Spleen (tissue), 11 donors: ENCODE results near the gene LANCL3. TPM values are rescaled to one million over a fixed set of nuclear protein-coding genes. Genes with fewer than 3 reads are reported as not detected.

Experiments
- DNase-seq: peaks from one replicate; pipeline ENCODE4 v3.0.0-alpha.2; 2020
- H3K27ac ChIP-seq, 8 donors: fragments of 200-600 bp; sonication (generic) in 7 of 8; 1 replicate in 4 of 8; 2 replicates in 4 of 8; pipeline versions ENCODE4 v1.5.0 to v1.8.0; 2016 to 2021; ENCODE audit warnings: inconsistent platforms in 4 of 8, mild to moderate bottlenecking in 4 of 8, moderate library complexity in 1 of 8
- H3K27me3 ChIP-seq, 7 donors: fragments of 200-600 bp; sonication (generic) in 6 of 7; replicated peaks in 1 of 7; 1 replicate in 4 of 7; 2 replicates in 3 of 7; pipeline versions ENCODE4 v1.5.0 to v1.8.0; 2016 to 2021; ENCODE audit warnings: inconsistent platforms in 3 of 7, mild to moderate bottlenecking in 1 of 7
- H3K36me3 ChIP-seq, 6 donors: fragments of 200-600 bp; sonication (generic) in 5 of 6; 1 replicate in 4 of 6; 2 replicates in 2 of 6; pipeline versions ENCODE4 v1.5.0 to v1.8.0; 2016 to 2021; ENCODE audit warnings: inconsistent platforms in 2 of 6
- H3K4me1 ChIP-seq, 6 donors: fragments of 200-600 bp; sonication (generic) in 5 of 6; 1 replicate in 3 of 6; 2 replicates in 3 of 6; pipeline versions ENCODE4 v1.5.0 to v1.8.0; 2016 to 2021; ENCODE audit warnings: inconsistent platforms in 3 of 6
- H3K4me3 ChIP-seq, 8 donors: fragments of 200-600 bp; sonication (generic) in 7 of 8; 1 replicate in 4 of 8; 2 replicates in 4 of 8; pipeline versions ENCODE4 v1.5.0 to v1.8.0; 2016 to 2021; ENCODE audit warnings: inconsistent platforms in 4 of 8, mild to moderate bottlenecking in 4 of 8, moderate library complexity in 2 of 8
- H3K9me3 ChIP-seq, 8 donors: fragments of 200-600 bp; sonication (generic) in 7 of 8; 1 replicate in 4 of 8; 2 replicates in 4 of 8; pipeline versions ENCODE4 v1.5.0 to v1.8.0; 2016 to 2021; ENCODE audit warnings: inconsistent platforms in 4 of 8
- POLR2A ChIP-seq, 3 donors: fragments of 450-650 bp; IDR thresholded peaks; one replicate each; pipeline ENCODE4 v1.5.1; 2017; ENCODE audit warnings: antibody characterized with exemption in 3 of 3, mild to moderate bottlenecking in 1 of 3
- POLR2AphosphoS5 ChIP-seq, 3 donors: sonication (generic); formaldehyde crosslinking; IDR thresholded peaks; one replicate each; pipeline ENCODE4 v1.5.1; 2017; ENCODE audit warnings: antibody characterized with exemption in 3 of 3
- WGBS, 5 donors: extraction: QIAGEN DNeasy Blood & Tissue Kit in 3 of 5; methylation state at CpG; one replicate each; pipeline versions ENCODE4 v1.1.5 to v1.1.7; 2013 to 2018; 5-methylcytosine and 5-hydroxymethylcytosine counted together
- intact Hi-C: fragments of 100-400 bp; cut with DNase I; formaldehyde crosslinking; loops from one replicate; pipeline ENCODE4 v1.15.0; 2023; ENCODE audit warnings: low total_unique reads
- polyA plus RNA-seq, 3 donors: library from polyadenylated mRNA; stranded (reverse); fragments of 200-250 nt; gene quantifications; one replicate each; pipeline ENCODE4 v1.2.1, GENCODE V29; 2013
- total RNA-seq, 7 donors: library from RNA; depleted of rRNA in 3 of 7; stranded (reverse); fragments of >200 nt in 3 of 7; fragmentation: NEBNext Ultra II Directional in 4 of 7; extraction: Animal tissue kit (Norgen Biotek cat#: 25700) in 4 of 7; gene quantifications; one replicate each; pipeline versions ENCODE4 v1.1.0 to v1.2.1, GENCODE V29; 2016 to 2021
- TF ChIP-seq, protein P1 (sequence below), 11 experiments: fragments of 200-600 bp in 7 of 11; fragments of 450-650 bp in 4 of 11; sonication (generic) in 4 of 11; IDR thresholded peaks in 8 of 11; conservative IDR thresholded peaks in 3 of 11; 1 replicate in 7 of 11; 2 replicates in 4 of 11; pipeline versions ENCODE4 v1.4.0 to v1.8.0; 2016 to 2021; ENCODE audit warnings: antibody characterized with exemption in 11 of 11, inconsistent platforms in 4 of 11, mild to moderate bottlenecking in 1 of 11
- donor health status: healthy with polysubstance abuse.
- donor health status: DM: no; HTN: no; CAD: no; lungs with moderate emphysema.
- donor health status: DM: no; HTN: no; CAD: no.
- donor health status: Bipolar disorder and iron deficiency.
- donor health status: healthy.
- donor health status: DM: no; HTN: no; CAD: no.
- donor health status: DM: yes; HTN: yes; CAD: no.

The LANCL3 gene
- total and polyA plus RNA-seq, 10 donors = under 0.01 to 0.88 (median 0.52) TPM

DNA sequence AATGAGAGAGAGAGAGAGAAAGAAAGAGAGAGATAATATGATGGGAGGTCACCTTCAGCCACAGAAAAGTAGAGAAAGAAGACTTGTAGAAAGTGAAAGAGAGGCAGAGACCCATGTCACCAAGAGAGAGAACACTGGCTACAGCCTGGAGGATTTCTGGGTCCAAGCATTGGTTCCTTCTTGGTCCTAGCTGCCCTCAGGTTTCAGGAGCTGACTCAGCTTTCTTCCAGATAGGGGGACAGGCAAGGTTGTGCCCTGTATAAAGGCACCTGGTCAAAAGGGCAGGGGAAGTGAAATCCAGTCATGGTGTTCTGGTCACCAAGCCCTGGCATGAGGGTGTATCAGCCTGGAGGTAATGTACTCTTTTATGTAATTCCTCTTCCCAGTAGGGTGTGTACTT is 66.6 kb downstream of the LANCL3 start:
- H3K27ac ChIP-seq = no peak overlapping the region
- intact Hi-C loops = no loop called here
- peaks cover 0 to 7% (median 0%) of the 10 kb centered on the region in 8 donors for H3K9me3 ChIP-seq
- no peak overlapping the region for H3K4me3 ChIP-seq
- H3K4me1 ChIP-seq = no peaks in the 10 kb centered on the region
- no peaks in the 10 kb centered on the region for H3K36me3 ChIP-seq
- peaks cover 0 to 5% (median 0%) of the 10 kb centered on the region in 7 donors for H3K27me3 ChIP-seq
- no peak for DNase-seq
- no peak for TF ChIP-seq POLR2AphosphoS5 (IDR thresholded peaks at IDR 0.05)
- TF ChIP-seq, protein P1, sequence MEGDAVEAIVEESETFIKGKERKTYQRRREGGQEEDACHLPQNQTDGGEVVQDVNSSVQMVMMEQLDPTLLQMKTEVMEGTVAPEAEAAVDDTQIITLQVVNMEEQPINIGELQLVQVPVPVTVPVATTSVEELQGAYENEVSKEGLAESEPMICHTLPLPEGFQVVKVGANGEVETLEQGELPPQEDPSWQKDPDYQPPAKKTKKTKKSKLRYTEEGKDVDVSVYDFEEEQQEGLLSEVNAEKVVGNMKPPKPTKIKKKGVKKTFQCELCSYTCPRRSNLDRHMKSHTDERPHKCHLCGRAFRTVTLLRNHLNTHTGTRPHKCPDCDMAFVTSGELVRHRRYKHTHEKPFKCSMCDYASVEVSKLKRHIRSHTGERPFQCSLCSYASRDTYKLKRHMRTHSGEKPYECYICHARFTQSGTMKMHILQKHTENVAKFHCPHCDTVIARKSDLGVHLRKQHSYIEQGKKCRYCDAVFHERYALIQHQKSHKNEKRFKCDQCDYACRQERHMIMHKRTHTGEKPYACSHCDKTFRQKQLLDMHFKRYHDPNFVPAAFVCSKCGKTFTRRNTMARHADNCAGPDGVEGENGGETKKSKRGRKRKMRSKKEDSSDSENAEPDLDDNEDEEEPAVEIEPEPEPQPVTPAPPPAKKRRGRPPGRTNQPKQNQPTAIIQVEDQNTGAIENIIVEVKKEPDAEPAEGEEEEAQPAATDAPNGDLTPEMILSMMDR (IDR thresholded peaks at IDR 0.05 in 8 of 11, conservative IDR thresholded peaks at IDR 0.05 in 3 of 11) = no peak
- no peak for TF ChIP-seq POLR2A (IDR thresholded peaks at IDR 0.05)

DNA sequence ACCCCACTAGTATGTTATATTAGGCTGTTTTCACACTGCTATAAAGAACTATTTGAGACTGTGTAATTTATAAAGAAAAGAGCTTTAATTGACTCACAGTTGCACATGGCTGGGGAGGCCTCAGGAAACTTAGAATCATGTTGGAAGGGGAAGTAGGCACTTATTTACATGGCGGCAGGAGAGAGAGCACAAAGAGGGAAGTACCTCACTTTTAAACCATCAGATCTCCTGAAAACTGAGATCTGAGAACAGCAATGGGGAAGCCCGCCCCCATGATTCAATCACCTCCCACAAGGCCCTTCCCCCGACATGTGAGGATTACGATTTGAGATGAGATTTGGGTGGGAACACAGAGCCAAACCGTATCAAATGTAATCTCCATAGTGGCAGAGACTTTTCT is 68.7 kb downstream of the LANCL3 start:
- no peak for DNase-seq
- H3K9me3 ChIP-seq = no peaks in the 10 kb centered on the region
- intact Hi-C loops = no loop called here
- H3K36me3 ChIP-seq = no peaks in the 10 kb centered on the region
- H3K4me3 ChIP-seq = no peak overlapping the region
- TF ChIP-seq POLR2A (IDR thresholded peaks at IDR 0.05) (no peak), POLR2AphosphoS5 (IDR thresholded peaks at IDR 0.05) (no peak)
- TF ChIP-seq, protein P1 (IDR thresholded peaks at IDR 0.05 in 8 of 11, conservative IDR thresholded peaks at IDR 0.05 in 3 of 11) = no peak
- no peak overlapping the region for H3K27ac ChIP-seq
- H3K4me1 ChIP-seq = no peaks in the 10 kb centered on the region
- WGBS, 5 donors = 57 to 72% (median 58%) methylated on average over 5 of the region's 5 CpGs
- peaks cover 0 to 5% (median 0%) of the 10 kb centered on the region in 7 donors for H3K27me3 ChIP-seq

DNA sequence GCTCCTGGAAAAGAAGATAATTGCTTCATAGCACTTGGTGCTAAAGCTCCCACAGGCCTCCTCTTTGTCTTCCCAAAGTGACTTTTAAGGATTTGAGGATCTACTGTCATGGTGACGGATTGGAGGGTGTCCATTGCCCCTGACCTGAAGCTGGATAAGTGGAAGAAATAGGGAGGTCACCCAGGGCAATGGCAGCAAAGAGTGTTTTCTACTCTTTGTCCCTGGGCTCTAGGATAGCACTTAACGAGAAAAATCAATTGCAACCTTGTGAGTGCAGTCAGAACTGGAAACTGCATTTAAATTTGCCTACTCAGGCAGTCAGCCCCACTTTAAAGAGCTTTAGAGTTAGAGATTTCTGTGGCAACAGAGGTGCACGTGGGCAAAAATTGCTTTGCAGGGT is 70.4 kb downstream of the LANCL3 start:
- WGBS, 5 donors = 37 to 75% (median 58%) methylated on average over 3 of the region's 3 CpGs
- Histone ChIP-seq H3K27me3 (no peaks in the 10 kb centered on the region), H3K36me3 (no peaks in the 10 kb centered on the region), H3K4me1 (no peaks in the 10 kb centered on the region), H3K9me3 (no peaks in the 10 kb centered on the region), H3K27ac (no peak overlapping the region), H3K4me3 (no peak overlapping the region)
- DNase-seq = no peak
- TF ChIP-seq POLR2AphosphoS5 (IDR thresholded peaks at IDR 0.05) = no peak
- no peak for TF ChIP-seq POLR2A (IDR thresholded peaks at IDR 0.05)
- TF ChIP-seq, protein P1 (IDR thresholded peaks at IDR 0.05 in 8 of 11, conservative IDR thresholded peaks at IDR 0.05 in 3 of 11) = no peak
- intact Hi-C loops = no loop called here

DNA sequence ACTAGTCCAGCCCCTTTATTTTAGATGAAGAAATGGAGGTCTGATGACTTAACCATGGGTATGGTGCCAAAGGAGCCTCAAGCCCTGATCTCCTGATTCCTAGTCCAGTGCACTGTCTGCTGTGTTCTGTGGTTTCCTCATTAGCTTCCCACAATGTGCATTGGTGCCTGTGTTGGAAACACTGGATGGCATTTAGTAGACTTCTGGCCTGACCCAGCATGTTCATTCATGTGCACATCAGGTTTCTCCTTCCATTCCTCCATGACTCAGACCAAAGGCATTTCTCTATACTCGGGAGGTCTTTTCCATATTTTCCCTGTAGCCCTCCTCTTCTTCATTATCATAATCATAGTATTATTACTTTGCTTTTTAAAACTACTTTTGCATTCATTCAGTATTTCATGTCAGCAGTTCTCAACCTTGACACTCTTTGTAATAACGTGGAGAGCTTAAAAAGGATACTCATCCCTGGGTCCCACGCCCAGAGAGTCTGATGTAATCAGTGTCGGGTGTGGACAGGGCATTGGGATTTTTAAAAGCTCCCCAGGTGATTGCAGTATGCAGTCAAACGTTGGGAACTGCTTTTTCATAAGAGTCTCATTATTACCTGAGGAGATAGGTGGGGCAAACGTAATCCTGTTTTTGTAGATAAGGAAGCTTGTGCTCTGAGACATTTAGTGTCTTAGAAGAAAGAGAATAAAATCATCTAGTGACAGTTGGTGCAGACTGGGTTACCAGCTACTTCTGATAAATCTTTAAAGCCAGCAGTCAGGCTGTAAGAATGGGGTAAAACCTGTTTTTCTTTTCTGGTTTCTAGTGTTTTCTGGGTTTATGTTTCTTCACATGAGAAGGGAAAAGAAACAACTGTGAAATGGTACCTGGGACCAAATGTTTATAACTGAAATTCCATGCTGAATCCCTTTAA is 73.2 kb downstream of the LANCL3 start:
- intact Hi-C loops = no loop called here
- Histone ChIP-seq H3K36me3 (no peaks in the 10 kb centered on the region), H3K4me1 (no peaks in the 10 kb centered on the region), H3K4me3 (no peak overlapping the region), H3K27ac (no peak overlapping the region), H3K9me3 (no peaks in the 10 kb centered on the region), H3K27me3 (no peaks in the 10 kb centered on the region)
- TF ChIP-seq, protein P1 (IDR thresholded peaks at IDR 0.05 in 8 of 11, conservative IDR thresholded peaks at IDR 0.05 in 3 of 11) = no peak
- WGBS, 5 donors = 56 to 78% (median 57%) methylated on average over 6 of the region's 6 CpGs
- no peak for DNase-seq
